ENCODE measurements around the gene RLN3. TPM values are rescaled to one million over a fixed set of nuclear protein-coding genes. Genes with fewer than 3 reads are reported as not detected.

The RLN3 gene
- total and polyA plus RNA-seq, 10 of the 15 experiments (the other 5 are each of a cell fraction or from before 2014, with no cell fraction given): not detected

GRCh38 chr19:14061081-14061749 is 33.3 kb downstream of the RLN3 start:
- Histone ChIP-seq H3K4me3 (no peak overlapping the region), H3K27ac (ENCODE audit: control insufficient read depth, insufficient read depth) (no peak overlapping the region), H3K27me3 (replicated peaks in 1 of 2; ENCODE audit: control insufficient read depth in 2 of 2, insufficient read depth in 2 of 2, low read length in 1 of 2) (peaks cover 0 to 6% of the 10 kb centered on the region in 2 experiments), H3K9me3 (replicated peaks; ENCODE audit: control insufficient read depth, insufficient read depth, low read length) (no peaks in the 10 kb centered on the region), H3K4me2 (ENCODE audit: control insufficient read depth, insufficient read depth) (no peak overlapping the region), H3K9ac (ENCODE audit: control insufficient read depth, insufficient read depth, low read length) (no peak overlapping the region), H3K79me2 (ENCODE audit: control insufficient read depth, insufficient read depth, low read length) (no peaks in the 10 kb centered on the region), H4K20me1 (ENCODE audit: control insufficient read depth, insufficient read depth) (no peaks in the 10 kb centered on the region; the same call in 1 of the 2 replicates), H3K36me3 (ENCODE audit: control insufficient read depth in 2 of 2, insufficient read depth in 2 of 2, low read length in 1 of 2) (no peaks in the 10 kb centered on the region), H2AFZ (ENCODE audit: control insufficient read depth, low read depth, low read length) (no peak overlapping the region), H3K4me1 (ENCODE audit: control insufficient read depth, insufficient read depth, low read length) (no peaks in the 10 kb centered on the region)
- no TSS peak for BruUV-seq (replicated peaks)
- in situ Hi-C loops (cut with MboI) (loop anchor here (25.0 kb wide), 1 partner anchor 774 kb away; no protein-coding TSS in a partner anchor), intact Hi-C loops (cut with micrococcal nuclease; ENCODE audit: unreplicated experiment) (no loop called here)
- 26% methylated on average over 9 of the region's 9 CpGs for WGBS (ENCODE audit: insufficient coverage, insufficient replicate concordance, low lambda C conversion rate, missing lambda C conversion rate)
- ChIA-PET POLR2A (interaction anchor here (0.8 kb wide), 1 partner anchor 20 kb away, joined by 3 read pairs; no protein-coding TSS in a partner anchor), SMC1A (ENCODE audit: uncharacterized antibody, unreplicated experiment) (interaction anchor here (0.6 to 2.6 kb wide), 7 partner anchors 10 to 181 kb away, joined by 3 to 20 read pairs (median 7); partner anchors contain the start of gene MISP3), RAD21 (ENCODE audit: unreplicated experiment) (interaction anchor here (0.8 to 1.5 kb wide), 5 partner anchors 10 to 182 kb away, joined by 3 to 10 read pairs (median 4); partner anchors contain the start of genes ASF1B and MISP3), CTCF (interaction anchor here (0.7 to 5.3 kb wide), 13 partner anchors 10 to 466 kb away, joined by 3 to 110 read pairs (median 16); partner anchors contain the start of genes ASF1B, IL27RA and MISP3)
- TF ChIP-seq SRF (IDR thresholded peaks at IDR 0.05; ENCODE audit: low read depth in 2 of 2, low read length in 2 of 2) (no peak), PAX5 (IDR thresholded peaks at IDR 0.05; ENCODE audit: borderline replicate concordance, low read depth, low read length) (no peak), BACH1 (IDR thresholded peaks at IDR 0.05; ENCODE audit: borderline replicate concordance) (no peak), NFYA (IDR thresholded peaks at IDR 0.05; ENCODE audit: borderline replicate concordance, low read depth, low read length) (no peak), EZH2 (IDR thresholded peaks at IDR 0.05; ENCODE audit: borderline replicate concordance, control insufficient read depth, low read depth, low read length) (no peak), POLR2AphosphoS5 (IDR thresholded peaks at IDR 0.05; ENCODE audit: low read length) (no peak), NFIC (IDR thresholded peaks at IDR 0.05; ENCODE audit: low read depth, low read length) (no peak), RAD51 (IDR thresholded peaks at IDR 0.05) (no peak), IRF4 (IDR thresholded peaks at IDR 0.05; ENCODE audit: low read depth, low read length) (no peak), ZNF687 (IDR thresholded peaks at IDR 0.05) (no peak), SMC3 (IDR thresholded peaks at IDR 0.05; ENCODE audit: borderline replicate concordance, low read length) (no peak), ATF3 (IDR thresholded peaks at IDR 0.05; ENCODE audit: borderline replicate concordance, extremely low read depth, low read depth, low read length) (no peak), SMAD5 (IDR thresholded peaks at IDR 0.05; ENCODE audit: low read depth) (no peak), EED (IDR thresholded peaks at IDR 0.05; ENCODE audit: low read depth) (no peak), CBX3 (IDR thresholded peaks at IDR 0.05; ENCODE audit: borderline replicate concordance, low read depth) (no peak), WRNIP1 (IDR thresholded peaks at IDR 0.05; ENCODE audit: borderline replicate concordance, low read depth, low read length) (no peak), ZSCAN29 (IDR thresholded peaks at IDR 0.05) (no peak), ZNF217 (IDR thresholded peaks at IDR 0.05) (no peak), KLF5 (IDR thresholded peaks at IDR 0.05; ENCODE audit: partially characterized antibody) (no peak)
- DNase-seq (ENCODE audit: low read depth, low spot score): no peak
- no peak for FAIRE-seq
- no peak for ATAC-seq
